Lower leg skin (tissue), 3 donors: ENCODE measurements around the gene OGFOD2.

ENCODE experiments used
- POLR2A ChIP-seq, 2 donors: fragments of 450-650 bp; IDR thresholded peaks; one replicate each; pipeline ENCODE4 v1.6.1; 2016 to 2017; ENCODE audit warnings: antibody characterized with exemption in 2 of 2, mild to moderate bottlenecking in 1 of 2, moderate library complexity in 1 of 2
- TF ChIP-seq, protein P1 (sequence below), 3 donors: fragments of 450-650 bp; IDR thresholded peaks; one replicate each; pipeline ENCODE4 v1.5.1; 2016; ENCODE audit warnings: antibody characterized with exemption in 3 of 3, mild to moderate bottlenecking in 3 of 3, moderate library complexity in 2 of 3

DNA sequence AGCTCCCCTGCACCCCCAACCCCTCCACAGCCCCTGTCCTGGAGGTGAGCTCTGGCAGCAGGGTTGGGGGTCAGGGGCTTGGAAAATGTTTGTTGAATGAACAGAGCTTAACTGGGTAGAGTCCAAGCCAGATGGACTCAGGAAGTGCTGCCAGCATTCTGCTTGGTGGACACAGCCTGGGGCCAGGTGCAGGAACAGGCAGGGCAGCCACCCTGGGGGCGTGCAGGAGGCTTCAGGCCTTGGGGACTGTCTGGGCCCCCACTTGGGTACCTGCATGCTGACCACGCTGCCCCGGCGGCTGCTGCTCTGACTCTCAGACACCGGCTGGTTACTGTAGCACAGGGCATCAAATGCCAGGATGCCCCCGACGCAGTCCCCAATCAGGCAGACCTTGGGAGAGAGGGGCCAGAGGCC lies 21.2 kb downstream of the OGFOD2 start:
- no peak for TF ChIP-seq POLR2A (IDR thresholded peaks at IDR 0.05)
- TF ChIP-seq, protein P1, sequence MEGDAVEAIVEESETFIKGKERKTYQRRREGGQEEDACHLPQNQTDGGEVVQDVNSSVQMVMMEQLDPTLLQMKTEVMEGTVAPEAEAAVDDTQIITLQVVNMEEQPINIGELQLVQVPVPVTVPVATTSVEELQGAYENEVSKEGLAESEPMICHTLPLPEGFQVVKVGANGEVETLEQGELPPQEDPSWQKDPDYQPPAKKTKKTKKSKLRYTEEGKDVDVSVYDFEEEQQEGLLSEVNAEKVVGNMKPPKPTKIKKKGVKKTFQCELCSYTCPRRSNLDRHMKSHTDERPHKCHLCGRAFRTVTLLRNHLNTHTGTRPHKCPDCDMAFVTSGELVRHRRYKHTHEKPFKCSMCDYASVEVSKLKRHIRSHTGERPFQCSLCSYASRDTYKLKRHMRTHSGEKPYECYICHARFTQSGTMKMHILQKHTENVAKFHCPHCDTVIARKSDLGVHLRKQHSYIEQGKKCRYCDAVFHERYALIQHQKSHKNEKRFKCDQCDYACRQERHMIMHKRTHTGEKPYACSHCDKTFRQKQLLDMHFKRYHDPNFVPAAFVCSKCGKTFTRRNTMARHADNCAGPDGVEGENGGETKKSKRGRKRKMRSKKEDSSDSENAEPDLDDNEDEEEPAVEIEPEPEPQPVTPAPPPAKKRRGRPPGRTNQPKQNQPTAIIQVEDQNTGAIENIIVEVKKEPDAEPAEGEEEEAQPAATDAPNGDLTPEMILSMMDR (IDR thresholded peaks at IDR 0.05), result no peak
